ENCODE data around the gene LGALS3BP. TPM values are rescaled to one million over a fixed set of nuclear protein-coding genes. Genes with fewer than 3 reads are reported as not detected.

The LGALS3BP gene
- total and polyA plus RNA-seq, 2 of the 13 experiments (the other 11 are each of a cell fraction or from before 2014, with no cell fraction given): 137 to 332 TPM

DNA sequence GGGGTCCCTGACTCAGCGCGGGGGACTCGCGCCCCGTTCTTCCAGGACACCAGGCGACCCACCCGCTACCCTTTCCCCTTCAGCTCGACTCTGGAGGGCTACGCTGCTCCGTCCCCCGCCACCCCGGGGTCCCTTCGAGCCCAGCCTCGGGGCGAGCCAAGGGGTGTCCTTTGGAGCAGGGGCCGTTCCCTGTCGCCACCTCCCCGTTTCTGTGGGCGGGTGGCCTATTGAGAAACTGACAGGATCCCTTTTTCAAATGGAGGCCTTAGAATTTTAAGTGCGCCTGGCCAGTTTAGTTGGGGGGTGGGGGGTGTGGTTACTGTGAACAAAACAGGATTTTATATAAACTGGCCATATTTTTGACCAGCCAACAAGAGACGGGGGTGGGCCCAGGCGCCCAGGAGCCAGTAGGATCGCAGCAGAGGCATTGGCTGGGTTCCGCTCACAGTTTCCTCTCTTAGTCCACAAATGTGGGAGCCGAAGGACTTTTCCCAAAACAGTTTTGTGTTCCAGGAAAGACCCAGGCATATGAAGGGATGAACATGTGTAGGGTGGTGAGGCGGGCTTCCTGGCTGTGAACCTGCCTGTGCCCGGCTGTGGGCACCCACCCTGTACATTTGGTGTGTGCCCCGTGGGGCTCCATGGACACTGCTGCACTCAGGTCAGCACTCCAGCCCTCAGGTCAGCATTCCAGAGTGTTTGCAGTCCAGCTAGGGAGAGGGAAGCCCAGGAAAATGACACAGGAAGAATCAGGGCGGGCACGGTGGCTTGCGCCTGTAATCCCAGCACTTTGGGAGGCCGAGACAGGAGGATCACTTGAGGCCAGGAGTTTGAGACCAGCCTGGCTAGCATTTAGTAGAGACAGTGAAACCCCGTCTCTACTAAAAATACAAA, 53.8 kb downstream of the LGALS3BP start (continued):
- no peak for TF ChIP-seq NR3C1 (CRISPR knock-in tag; IDR thresholded peaks at IDR 0.05)
- TF ChIP-seq SMAD3 (CRISPR knock-in tag; IDR thresholded peaks at IDR 0.05): no peak
- TF ChIP-seq HDAC6 (IDR thresholded peaks at IDR 0.05; ENCODE audit: low read depth, low read length): no peak
- peak; percentile 51; the same call in 1 of the 2 replicates for TF ChIP-seq GATAD2A (CRISPR knock-in tag; IDR thresholded peaks at IDR 0.05)
- TF ChIP-seq NR2F1 (CRISPR knock-in tag; IDR thresholded peaks at IDR 0.05): 0 out of 4 replicates have a peak, but pooled peaks of 1 of the 2 experiments have one; percentile 10
- 0 out of 2 replicates have a peak, but pooled peaks have one; percentile 30 for TF ChIP-seq ZNF441 (CRISPR knock-in tag; IDR thresholded peaks at IDR 0.05; ENCODE audit: borderline replicate concordance)
- TF ChIP-seq ZNF891 (CRISPR knock-in tag; IDR thresholded peaks at IDR 0.05): peak; percentile 64; the same call in 1 of the 2 replicates
- TF ChIP-seq, protein P1, sequence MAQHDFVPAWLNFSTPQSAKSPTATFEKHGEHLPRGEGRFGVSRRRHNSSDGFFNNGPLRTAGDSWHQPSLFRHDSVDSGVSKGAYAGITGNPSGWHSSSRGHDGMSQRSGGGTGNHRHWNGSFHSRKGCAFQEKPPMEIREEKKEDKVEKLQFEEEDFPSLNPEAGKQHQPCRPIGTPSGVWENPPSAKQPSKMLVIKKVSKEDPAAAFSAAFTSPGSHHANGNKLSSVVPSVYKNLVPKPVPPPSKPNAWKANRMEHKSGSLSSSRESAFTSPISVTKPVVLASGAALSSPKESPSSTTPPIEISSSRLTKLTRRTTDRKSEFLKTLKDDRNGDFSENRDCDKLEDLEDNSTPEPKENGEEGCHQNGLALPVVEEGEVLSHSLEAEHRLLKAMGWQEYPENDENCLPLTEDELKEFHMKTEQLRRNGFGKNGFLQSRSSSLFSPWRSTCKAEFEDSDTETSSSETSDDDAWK (CRISPR knock-in tag; IDR thresholded peaks at IDR 0.05): no peak
- peak; percentile 67; the same call in 1 of the 2 replicates for TF ChIP-seq PAX8 (CRISPR knock-in tag; IDR thresholded peaks at IDR 0.05; ENCODE audit: borderline replicate concordance)
- TF ChIP-seq, protein P2, sequence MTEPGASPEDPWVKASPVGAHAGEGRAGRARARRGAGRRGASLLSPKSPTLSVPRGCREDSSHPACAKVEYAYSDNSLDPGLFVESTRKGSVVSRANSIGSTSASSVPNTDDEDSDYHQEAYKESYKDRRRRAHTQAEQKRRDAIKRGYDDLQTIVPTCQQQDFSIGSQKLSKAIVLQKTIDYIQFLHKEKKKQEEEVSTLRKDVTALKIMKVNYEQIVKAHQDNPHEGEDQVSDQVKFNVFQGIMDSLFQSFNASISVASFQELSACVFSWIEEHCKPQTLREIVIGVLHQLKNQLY (CRISPR knock-in tag; IDR thresholded peaks at IDR 0.05): no peak
- TF ChIP-seq, protein P3, sequence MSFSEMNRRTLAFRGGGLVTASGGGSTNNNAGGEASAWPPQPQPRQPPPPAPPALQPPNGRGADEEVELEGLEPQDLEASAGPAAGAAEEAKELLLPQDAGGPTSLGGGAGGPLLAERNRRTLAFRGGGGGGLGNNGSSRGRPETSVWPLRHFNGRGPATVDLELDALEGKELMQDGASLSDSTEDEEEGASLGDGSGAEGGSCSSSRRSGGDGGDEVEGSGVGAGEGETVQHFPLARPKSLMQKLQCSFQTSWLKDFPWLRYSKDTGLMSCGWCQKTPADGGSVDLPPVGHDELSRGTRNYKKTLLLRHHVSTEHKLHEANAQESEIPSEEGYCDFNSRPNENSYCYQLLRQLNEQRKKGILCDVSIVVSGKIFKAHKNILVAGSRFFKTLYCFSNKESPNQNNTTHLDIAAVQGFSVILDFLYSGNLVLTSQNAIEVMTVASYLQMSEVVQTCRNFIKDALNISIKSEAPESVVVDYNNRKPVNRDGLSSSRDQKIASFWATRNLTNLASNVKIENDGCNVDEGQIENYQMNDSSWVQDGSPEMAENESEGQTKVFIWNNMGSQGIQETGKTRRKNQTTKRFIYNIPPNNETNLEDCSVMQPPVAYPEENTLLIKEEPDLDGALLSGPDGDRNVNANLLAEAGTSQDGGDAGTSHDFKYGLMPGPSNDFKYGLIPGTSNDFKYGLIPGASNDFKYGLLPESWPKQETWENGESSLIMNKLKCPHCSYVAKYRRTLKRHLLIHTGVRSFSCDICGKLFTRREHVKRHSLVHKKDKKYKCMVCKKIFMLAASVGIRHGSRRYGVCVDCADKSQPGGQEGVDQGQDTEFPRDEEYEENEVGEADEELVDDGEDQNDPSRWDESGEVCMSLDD (CRISPR knock-in tag; IDR thresholded peaks at IDR 0.05; ENCODE audit: borderline replicate concordance): peak; percentile 40; the same call in 1 of the 2 replicates
- 0 out of 2 replicates have a peak, but pooled peaks have one; percentile 42 for TF ChIP-seq MED1 (CRISPR knock-in tag; IDR thresholded peaks at IDR 0.05)
- TF ChIP-seq, protein P4, sequence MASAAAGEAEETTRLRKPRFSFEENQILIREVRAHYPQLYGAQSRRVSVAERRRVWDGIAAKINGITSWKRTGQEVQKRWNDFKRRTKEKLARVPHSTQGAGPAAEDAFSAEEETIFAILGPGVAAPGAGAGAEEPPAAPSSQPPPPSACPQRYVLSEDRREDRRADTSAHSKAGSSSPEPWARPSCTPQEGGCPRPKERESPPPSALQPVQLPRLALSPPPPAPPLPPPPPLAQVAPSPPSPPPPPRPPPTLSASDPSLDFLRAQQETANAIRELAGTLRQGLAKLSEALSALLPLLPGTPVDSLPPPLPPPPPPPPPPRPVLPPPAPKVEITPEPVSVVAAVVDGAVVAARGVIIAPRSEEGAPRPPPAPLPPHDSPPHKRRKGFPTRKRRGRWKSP (CRISPR knock-in tag; IDR thresholded peaks at IDR 0.05): 0 out of 2 replicates have a peak, but pooled peaks have one; percentile 25
- peak; percentile 34 for TF ChIP-seq ASH2L (IDR thresholded peaks at IDR 0.05; ENCODE audit: insufficient read length, low read depth, low read length)
- 0 out of 2 replicates have a peak, but pooled peaks have one; percentile 29 for TF ChIP-seq ZNF30 (CRISPR knock-in tag; IDR thresholded peaks at IDR 0.05)
- TF ChIP-seq KDM2A (CRISPR knock-in tag; IDR thresholded peaks at IDR 0.05; ENCODE audit: borderline replicate concordance, low read depth): peak; percentile 25; the same call in 1 of the 2 replicates
- TF ChIP-seq, protein P5, sequence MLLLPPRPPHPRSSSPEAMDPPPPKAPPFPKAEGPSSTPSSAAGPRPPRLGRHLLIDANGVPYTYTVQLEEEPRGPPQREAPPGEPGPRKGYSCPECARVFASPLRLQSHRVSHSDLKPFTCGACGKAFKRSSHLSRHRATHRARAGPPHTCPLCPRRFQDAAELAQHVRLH (CRISPR knock-in tag; IDR thresholded peaks at IDR 0.05; ENCODE audit: borderline replicate concordance, low read depth): peak; percentile 56; the same call in 1 of the 2 replicates
- TF ChIP-seq, protein P6, sequence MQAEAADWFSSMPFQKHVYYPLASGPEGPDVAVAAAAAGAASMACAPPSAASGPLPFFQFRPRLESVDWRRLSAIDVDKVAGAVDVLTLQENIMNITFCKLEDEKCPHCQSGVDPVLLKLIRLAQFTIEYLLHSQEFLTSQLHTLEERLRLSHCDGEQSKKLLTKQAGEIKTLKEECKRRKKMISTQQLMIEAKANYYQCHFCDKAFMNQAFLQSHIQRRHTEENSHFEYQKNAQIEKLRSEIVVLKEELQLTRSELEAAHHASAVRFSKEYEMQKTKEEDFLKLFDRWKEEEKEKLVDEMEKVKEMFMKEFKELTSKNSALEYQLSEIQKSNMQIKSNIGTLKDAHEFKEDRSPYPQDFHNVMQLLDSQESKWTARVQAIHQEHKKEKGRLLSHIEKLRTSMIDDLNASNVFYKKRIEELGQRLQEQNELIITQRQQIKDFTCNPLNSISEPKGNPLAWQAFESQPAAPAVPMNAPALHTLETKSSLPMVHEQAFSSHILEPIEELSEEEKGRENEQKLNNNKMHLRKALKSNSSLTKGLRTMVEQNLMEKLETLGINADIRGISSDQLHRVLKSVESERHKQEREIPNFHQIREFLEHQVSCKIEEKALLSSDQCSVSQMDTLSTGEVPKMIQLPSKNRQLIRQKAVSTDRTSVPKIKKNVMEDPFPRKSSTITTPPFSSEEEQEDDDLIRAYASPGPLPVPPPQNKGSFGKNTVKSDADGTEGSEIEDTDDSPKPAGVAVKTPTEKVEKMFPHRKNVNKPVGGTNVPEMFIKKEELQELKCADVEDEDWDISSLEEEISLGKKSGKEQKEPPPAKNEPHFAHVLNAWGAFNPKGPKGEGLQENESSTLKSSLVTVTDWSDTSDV (CRISPR knock-in tag; IDR thresholded peaks at IDR 0.05): 0 out of 2 replicates have a peak, but pooled peaks have one; percentile 43
- peak; percentile 55; the same call in 1 of the 2 replicates for TF ChIP-seq ZNF768 (CRISPR knock-in tag; IDR thresholded peaks at IDR 0.05)

Data from HepG2 (cell line).